Measurements from ENCODE around the gene BMP8A. TPM values are rescaled to one million over a fixed set of nuclear protein-coding genes. Genes with fewer than 3 reads are reported as not detected.

BMP8A gene
- total RNA-seq, 1 experiment from 2014 or later = 0.54 TPM

- H3K4me3 ChIP-seq (ENCODE audit: low read depth in 2 of 2, low read length in 2 of 2) = no peak overlapping the region
- no peaks in the 10 kb centered on the region for H3K27me3 ChIP-seq (ENCODE audit: control insufficient read depth, insufficient read depth, low read length)
- BruUV-seq (replicated peaks) = no TSS peak
- DNase-seq (ENCODE audit: low read depth, low spot score) (peak; percentile 52), ATAC-seq (peak; percentile 97)
- in situ Hi-C loops (cut with HindIII; ENCODE audit: low pct_unique_long_range_greater_than_20kb, low sequenced_read_pairs) (no loop called here), intact Hi-C loops (cut with micrococcal nuclease; ENCODE audit: unreplicated experiment) (loop anchor here (5.0 kb wide), 1 partner anchor 52 kb away; no protein-coding TSS in a partner anchor)
- no peaks in the 10 kb centered on the region for H3K36me3 ChIP-seq (ENCODE audit: control insufficient read depth, insufficient read depth, low read length)
- ChIA-PET POLR2A (no interaction called here), CTCF (interaction anchor here (0.6 to 1.2 kb wide), 5 partner anchors 10 to 447 kb away, joined by 3 to 5 read pairs (median 3); no protein-coding TSS in a partner anchor)
- no peak for TF ChIP-seq TCF7L2 (IDR thresholded peaks at IDR 0.05; ENCODE audit: low read depth, low read length)
- TF ChIP-seq CTCF (IDR thresholded peaks at IDR 0.05) = peak; percentile 93
- TF ChIP-seq REST (IDR thresholded peaks at IDR 0.05; ENCODE audit: insufficient read depth in 1 of 2, low read depth in 2 of 2, low read length in 1 of 2) = no peak
- no peak for TF ChIP-seq POLR2AphosphoS5 (IDR thresholded peaks at IDR 0.05; ENCODE audit: low read depth, low read length)
- TF ChIP-seq SIN3A (IDR thresholded peaks at IDR 0.05; ENCODE audit: borderline replicate concordance, insufficient read depth, low read depth, low read length) = no peak
- H3K4me1 ChIP-seq (ENCODE audit: control insufficient read depth, insufficient read depth, low read length) = no peaks in the 10 kb centered on the region
- H3K27ac ChIP-seq (ENCODE audit: low read length) = no peak overlapping the region
- no peaks in the 10 kb centered on the region for H3K9me3 ChIP-seq (ENCODE audit: control insufficient read depth, insufficient read depth, low read depth, low read length)
Measured at GRCh38 chr1:39539252-39539790, 47.9 kb downstream of the BMP8A start.

- in situ Hi-C loops (cut with HindIII; ENCODE audit: low pct_unique_long_range_greater_than_20kb, low sequenced_read_pairs) = no loop called here
- CTCF ChIA-PET = interaction anchor here (0.5 kb wide), 1 partner anchor 32 kb away, joined by 3 read pairs; no protein-coding TSS in a partner anchor
Measured at GRCh38 chr1:39540504-39541031, 49.1 kb downstream of the BMP8A start.

More at GRCh38 chr1:39540504-39541031, 49.1 kb downstream of the BMP8A start:
- intact Hi-C loops (cut with micrococcal nuclease; ENCODE audit: unreplicated experiment) = no loop called here
- Histone ChIP-seq H3K27ac (ENCODE audit: low read length) (no peak overlapping the region), H3K4me3 (ENCODE audit: low read depth in 2 of 2, low read length in 2 of 2) (no peak overlapping the region), H3K36me3 (ENCODE audit: control insufficient read depth, insufficient read depth, low read length) (no peaks in the 10 kb centered on the region; the same call in 1 of the 2 replicates), H3K27me3 (ENCODE audit: control insufficient read depth, insufficient read depth, low read length) (no peaks in the 10 kb centered on the region), H3K9me3 (ENCODE audit: control insufficient read depth, insufficient read depth, low read depth, low read length) (no peaks in the 10 kb centered on the region), H3K4me1 (ENCODE audit: control insufficient read depth, insufficient read depth, low read length) (no peaks in the 10 kb centered on the region)
- DNase-seq (ENCODE audit: low read depth, low spot score) = no peak
- POLR2A ChIA-PET = no interaction called here
- no peak for ATAC-seq
- TF ChIP-seq SIN3A (IDR thresholded peaks at IDR 0.05; ENCODE audit: borderline replicate concordance, insufficient read depth, low read depth, low read length) (no peak), CTCF (IDR thresholded peaks at IDR 0.05) (no peak), TCF7L2 (IDR thresholded peaks at IDR 0.05; ENCODE audit: low read depth, low read length) (no peak), POLR2AphosphoS5 (IDR thresholded peaks at IDR 0.05; ENCODE audit: low read depth, low read length) (no peak), REST (IDR thresholded peaks at IDR 0.05; ENCODE audit: insufficient read depth in 1 of 2, low read depth in 2 of 2, low read length in 1 of 2) (no peak)
- BruUV-seq (replicated peaks) = no TSS peak

All from Panc1 (cell line).